ENCODE measurements around the gene S100A14. TPM values are rescaled to one million over a fixed set of nuclear protein-coding genes. Genes with fewer than 3 reads are reported as not detected.
A peak's percentile ranks its signal among the peaks of the same experiment; 100 is the strongest.

Gene S100A14
- polyA plus RNA-seq, 4 donors: 356 to 952 (median 630) TPM

DNA sequence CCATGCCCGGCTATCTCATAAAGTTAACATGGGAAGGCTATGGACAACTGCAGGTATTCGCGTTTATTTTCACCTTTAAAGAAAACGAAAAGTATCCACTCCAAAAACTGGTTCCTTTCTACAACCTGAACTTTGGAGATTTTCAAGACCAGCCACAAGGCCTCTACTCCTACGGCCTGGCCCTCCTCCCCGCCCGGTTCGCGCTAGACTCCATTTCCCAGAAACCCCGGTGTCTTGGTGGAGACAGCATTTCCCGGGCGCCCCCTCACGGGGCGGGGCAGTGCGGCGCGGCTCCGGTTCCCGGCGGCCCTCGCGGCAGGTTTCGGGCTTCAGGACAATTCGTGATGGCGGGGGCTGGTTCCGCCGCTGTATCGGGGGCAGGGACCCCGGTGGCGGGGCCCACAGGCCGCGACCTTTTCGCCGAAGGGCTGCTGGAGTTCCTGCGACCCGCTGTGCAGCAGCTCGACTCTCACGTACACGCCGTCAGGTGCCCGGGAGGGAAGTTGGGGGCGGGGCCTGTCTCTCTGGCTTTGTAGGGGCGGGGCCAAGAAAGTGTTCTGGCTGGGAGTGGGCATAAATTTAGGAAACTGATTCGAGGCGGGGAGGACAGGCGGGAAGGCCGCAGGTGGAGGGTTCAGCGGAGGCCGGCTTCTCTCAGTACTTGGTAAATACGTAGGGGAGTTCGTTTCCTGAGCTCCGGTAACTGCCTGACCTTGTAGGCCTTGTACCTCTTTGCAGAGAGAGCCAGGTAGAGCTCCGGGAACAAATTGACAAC lies 42.5 kb upstream of the S100A14 start, which contains the start of gene SNAPIN:
Gene SNAPIN (plus strand): TSS at position 304 of the 775 bp plus-strand sequence. CDS start 41 bp downstream, at position 345.
- peaks cover 0 to 6% (median 0%) of the 10 kb centered on the region in 3 donors for H3K4me1 ChIP-seq (ENCODE audit: control insufficient read depth in 3 of 3, insufficient read depth in 2 of 3, low read depth in 1 of 3, low read length in 2 of 3)
- H3K27ac ChIP-seq (ENCODE audit: low read depth in 1 of 3, low read length in 2 of 3): peak within 1 kb of the TSS; percentile 74 to 93 (median 90)
- no peaks in the 10 kb centered on the region for H3K9me3 ChIP-seq (ENCODE audit: control insufficient read depth in 2 of 2, insufficient read depth in 1 of 2, low read depth in 1 of 2, low read length in 1 of 2)
- peak; percentile 92 to 96 for DNase-seq
- FAIRE-seq: no peak
- 2 to 3% (median 2%) methylated on average over 50 to 53 of the region's 53 CpGs for WGBS, 3 donors
- no peaks in the 10 kb centered on the region for H3K27me3 ChIP-seq (ENCODE audit: control insufficient read depth in 3 of 3, insufficient read depth in 3 of 3, low read length in 3 of 3)
- H3K4me3 ChIP-seq (ENCODE audit: low read depth in 1 of 3, low read length in 3 of 3): peak within 1 kb of the TSS; percentile 71 to 85 (median 74)
- H3K36me3 ChIP-seq (ENCODE audit: control insufficient read depth in 3 of 3, insufficient read depth in 2 of 3, low read depth in 1 of 3, low read length in 3 of 3): peaks cover 8 to 25% (median 10%) of the 10 kb centered on the region in 3 donors

DNA sequence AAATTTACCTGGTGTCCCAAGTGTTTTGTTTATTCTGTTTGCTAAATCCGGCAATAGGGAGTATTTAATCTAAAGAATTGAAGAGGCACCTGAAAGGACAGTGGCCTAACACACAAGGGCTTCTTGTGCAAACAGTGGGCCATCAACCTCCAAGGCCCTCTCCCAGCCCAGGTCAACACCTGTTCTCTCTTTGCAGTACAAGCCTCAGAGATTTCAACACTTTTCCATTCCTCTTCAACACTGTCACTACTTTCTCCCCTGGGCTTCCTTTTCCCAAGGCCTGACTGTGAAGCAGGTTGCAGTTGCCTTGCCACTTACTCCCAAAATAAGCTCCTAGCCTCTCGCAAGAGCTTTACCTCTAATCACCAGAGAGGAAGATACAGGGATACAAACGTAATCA lies 39.2 kb upstream of the S100A14 start:
- H3K4me3 ChIP-seq (ENCODE audit: low read depth in 1 of 3, low read length in 3 of 3): no peak overlapping the region
- WGBS, 3 donors: 88 to 91% (median 90%) methylated on average over 3 of the region's 3 CpGs
- FAIRE-seq (no peak), DNase-seq (no peak)
- peaks cover 0 to 15% (median 0%) of the 10 kb centered on the region in 3 donors for H3K4me1 ChIP-seq (ENCODE audit: control insufficient read depth in 3 of 3, insufficient read depth in 2 of 3, low read depth in 1 of 3, low read length in 2 of 3)
- peaks cover 0 to 7% (median 0%) of the 10 kb centered on the region in 3 donors for H3K36me3 ChIP-seq (ENCODE audit: control insufficient read depth in 3 of 3, insufficient read depth in 2 of 3, low read depth in 1 of 3, low read length in 3 of 3)
- no peaks in the 10 kb centered on the region for H3K27me3 ChIP-seq (ENCODE audit: control insufficient read depth in 3 of 3, insufficient read depth in 3 of 3, low read length in 3 of 3)
- H3K9me3 ChIP-seq (ENCODE audit: control insufficient read depth in 2 of 2, insufficient read depth in 1 of 2, low read depth in 1 of 2, low read length in 1 of 2): no peaks in the 10 kb centered on the region
- no peak overlapping the region for H3K27ac ChIP-seq (ENCODE audit: low read depth in 1 of 3, low read length in 2 of 3)

DNA sequence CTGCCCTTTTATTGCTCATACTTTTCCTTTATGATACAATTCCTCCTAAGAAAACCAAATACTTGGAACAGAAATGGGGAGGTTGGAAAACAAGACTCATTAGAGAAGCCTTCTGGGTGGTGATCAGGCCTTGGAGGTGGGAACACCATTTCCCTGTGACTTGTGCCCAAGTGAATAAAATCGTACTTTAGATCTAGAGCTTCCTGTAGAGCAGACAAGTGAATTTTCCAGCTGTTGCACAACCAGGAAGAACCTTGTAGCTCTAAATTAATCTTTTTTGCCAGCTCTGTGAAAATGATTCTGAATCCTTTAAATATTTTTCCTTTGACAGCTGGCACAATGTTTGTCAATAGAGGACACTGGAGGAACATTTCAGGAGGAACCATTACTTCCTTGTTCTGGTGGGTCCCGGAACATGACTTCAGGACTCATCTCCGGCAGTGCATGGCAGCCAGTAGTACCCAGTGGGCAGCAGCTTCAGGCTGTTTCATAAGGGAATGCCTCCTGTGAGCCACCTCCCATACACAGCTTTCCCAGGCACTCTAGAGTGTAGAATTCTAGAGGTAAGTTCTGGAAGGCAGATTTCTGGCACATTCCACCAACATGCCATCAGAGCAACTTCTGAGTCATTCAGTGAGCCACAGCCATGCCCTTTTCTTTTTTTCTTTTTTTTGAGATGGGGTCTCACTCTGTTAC lies 36.8 kb upstream of the S100A14 start:
- DNase-seq (peak; percentile 27 to 51), FAIRE-seq (no peak)
- H3K4me1 ChIP-seq (ENCODE audit: control insufficient read depth in 3 of 3, insufficient read depth in 2 of 3, low read depth in 1 of 3, low read length in 2 of 3): peaks cover 0 to 19% (median 0%) of the 10 kb centered on the region in 3 donors
- peaks cover 0 to 1% (median 0%) of the 10 kb centered on the region in 3 donors for H3K36me3 ChIP-seq (ENCODE audit: control insufficient read depth in 3 of 3, insufficient read depth in 2 of 3, low read depth in 1 of 3, low read length in 3 of 3)
- WGBS, 3 donors: 50 to 63% (median 60%) methylated on average over 3 of the region's 3 CpGs
- peak overlapping the region in 2 of 3 donors; percentile 22 to 35 for H3K27ac ChIP-seq (ENCODE audit: low read depth in 1 of 3, low read length in 2 of 3)
- no peak overlapping the region for H3K4me3 ChIP-seq (ENCODE audit: low read depth in 1 of 3, low read length in 3 of 3)
- no peaks in the 10 kb centered on the region for H3K9me3 ChIP-seq (ENCODE audit: control insufficient read depth in 2 of 2, insufficient read depth in 1 of 2, low read depth in 1 of 2, low read length in 1 of 2)
- H3K27me3 ChIP-seq (ENCODE audit: control insufficient read depth in 3 of 3, insufficient read depth in 3 of 3, low read length in 3 of 3): no peaks in the 10 kb centered on the region

DNA sequence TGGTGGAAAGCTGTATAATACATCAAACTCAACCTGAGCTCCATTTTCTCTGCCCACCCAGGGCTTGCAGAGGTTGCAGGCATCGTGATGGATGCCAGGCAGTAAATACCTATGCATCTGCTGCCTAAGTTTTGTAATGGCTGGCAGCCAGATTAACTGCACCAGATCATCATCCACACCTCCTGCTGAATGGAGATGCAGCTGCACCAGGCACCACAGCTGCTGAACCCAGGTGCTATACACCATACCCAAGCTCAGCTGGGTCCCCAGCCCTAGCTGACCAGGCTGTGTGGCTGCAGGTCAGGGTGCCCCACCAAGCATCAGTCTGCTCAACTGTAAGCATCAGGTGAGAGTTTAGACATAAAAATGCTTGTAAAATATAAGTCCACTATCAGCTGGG lies 35.6 kb upstream of the S100A14 start:
- Histone ChIP-seq H3K4me3 (ENCODE audit: low read depth in 1 of 3, low read length in 3 of 3) (no peak overlapping the region), H3K4me1 (ENCODE audit: control insufficient read depth in 3 of 3, insufficient read depth in 2 of 3, low read depth in 1 of 3, low read length in 2 of 3) (peaks cover 0 to 19% (median 0%) of the 10 kb centered on the region in 3 donors), H3K36me3 (ENCODE audit: control insufficient read depth in 3 of 3, insufficient read depth in 2 of 3, low read depth in 1 of 3, low read length in 3 of 3) (peaks cover 0 to 11% (median 0%) of the 10 kb centered on the region in 3 donors), H3K27me3 (ENCODE audit: control insufficient read depth in 3 of 3, insufficient read depth in 3 of 3, low read length in 3 of 3) (no peaks in the 10 kb centered on the region), H3K27ac (ENCODE audit: low read depth in 1 of 3, low read length in 2 of 3) (no peak overlapping the region), H3K9me3 (ENCODE audit: control insufficient read depth in 2 of 2, insufficient read depth in 1 of 2, low read depth in 1 of 2, low read length in 1 of 2) (no peaks in the 10 kb centered on the region)
- DNase-seq (no peak), FAIRE-seq (no peak)
- WGBS, 3 donors: 21 to 73% (median 61%) methylated on average over 1 of the region's 1 CpG

DNA sequence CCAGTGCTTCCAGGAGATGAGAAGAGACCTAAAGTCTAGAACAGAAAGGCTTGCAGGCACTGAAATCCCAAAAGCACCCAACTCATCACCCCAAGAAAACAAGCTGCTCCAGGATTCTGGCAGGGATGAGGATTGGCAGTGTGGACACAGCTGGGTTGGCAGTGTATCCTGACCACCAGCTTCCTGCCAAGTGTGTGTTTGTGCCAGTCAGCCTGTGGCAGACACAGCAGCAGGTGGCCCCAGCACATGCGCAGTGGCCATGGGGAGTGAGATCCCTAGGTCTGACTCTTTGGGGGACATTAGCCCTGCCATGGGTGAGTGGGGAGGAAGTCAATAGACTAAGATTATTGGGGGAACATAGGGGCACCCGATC lies 33.7 kb upstream of the S100A14 start:
- no peaks in the 10 kb centered on the region for H3K27me3 ChIP-seq (ENCODE audit: control insufficient read depth in 3 of 3, insufficient read depth in 3 of 3, low read length in 3 of 3)
- H3K4me3 ChIP-seq (ENCODE audit: low read depth in 1 of 3, low read length in 3 of 3): no peak overlapping the region
- H3K9me3 ChIP-seq (ENCODE audit: control insufficient read depth in 2 of 2, insufficient read depth in 1 of 2, low read depth in 1 of 2, low read length in 1 of 2): no peaks in the 10 kb centered on the region
- FAIRE-seq: no peak
- no peak overlapping the region for H3K27ac ChIP-seq (ENCODE audit: low read depth in 1 of 3, low read length in 2 of 3)
- peaks cover 0 to 19% (median 0%) of the 10 kb centered on the region in 3 donors for H3K4me1 ChIP-seq (ENCODE audit: control insufficient read depth in 3 of 3, insufficient read depth in 2 of 3, low read depth in 1 of 3, low read length in 2 of 3)
- H3K36me3 ChIP-seq (ENCODE audit: control insufficient read depth in 3 of 3, insufficient read depth in 2 of 3, low read depth in 1 of 3, low read length in 3 of 3): peaks cover 3 to 23% (median 8%) of the 10 kb centered on the region in 3 donors
- WGBS, 3 donors: 60 to 89% (median 63%) methylated on average over 2 of the region's 2 CpGs
- no peak for DNase-seq

DNA sequence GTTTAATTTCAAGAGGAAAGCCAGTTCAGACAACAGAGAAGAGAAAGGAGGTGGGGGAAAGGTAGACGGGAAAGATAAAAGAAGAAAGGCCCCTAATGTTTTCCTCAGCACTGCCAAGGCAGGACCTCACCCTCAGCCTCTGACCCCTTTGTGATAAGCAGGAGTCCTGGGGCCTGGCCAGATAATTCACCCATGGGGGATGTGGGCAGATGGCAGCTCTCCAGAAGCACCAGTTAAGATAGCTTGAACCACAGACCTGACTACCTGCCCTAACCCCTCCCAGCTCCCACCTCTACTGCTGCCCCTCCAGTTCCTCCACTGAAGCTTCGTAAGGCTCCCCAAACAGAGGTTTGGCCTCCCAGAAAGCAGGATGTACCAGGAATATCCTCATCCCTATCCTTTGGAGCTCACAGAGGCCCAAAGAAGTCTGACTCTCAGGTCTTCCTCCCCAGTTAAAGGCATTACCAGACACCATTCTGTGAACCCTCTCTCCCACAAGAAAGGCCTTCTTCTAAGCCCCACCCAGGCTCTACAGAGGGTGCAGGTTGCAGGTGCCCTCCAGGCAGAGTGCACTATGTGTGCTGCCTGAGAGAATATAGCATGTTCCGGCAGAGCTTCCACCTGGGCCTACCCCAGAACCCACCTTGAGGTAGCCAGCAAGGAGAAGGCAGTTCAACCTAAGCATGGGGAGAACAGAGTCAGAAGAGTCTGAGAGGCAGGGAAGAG lies 33.2 kb upstream of the S100A14 start:
- Histone ChIP-seq H3K27me3 (ENCODE audit: control insufficient read depth in 3 of 3, insufficient read depth in 3 of 3, low read length in 3 of 3) (no peaks in the 10 kb centered on the region), H3K36me3 (ENCODE audit: control insufficient read depth in 3 of 3, insufficient read depth in 2 of 3, low read depth in 1 of 3, low read length in 3 of 3) (peaks cover 5 to 25% (median 10%) of the 10 kb centered on the region in 3 donors), H3K4me1 (ENCODE audit: control insufficient read depth in 3 of 3, insufficient read depth in 2 of 3, low read depth in 1 of 3, low read length in 2 of 3) (peaks cover 0 to 19% (median 0%) of the 10 kb centered on the region in 3 donors), H3K27ac (ENCODE audit: low read depth in 1 of 3, low read length in 2 of 3) (no peak overlapping the region), H3K9me3 (ENCODE audit: control insufficient read depth in 2 of 2, insufficient read depth in 1 of 2, low read depth in 1 of 2, low read length in 1 of 2) (no peaks in the 10 kb centered on the region), H3K4me3 (ENCODE audit: low read depth in 1 of 3, low read length in 3 of 3) (no peak overlapping the region)
- DNase-seq: no peak
- no peak for FAIRE-seq
- WGBS, 3 donors: 15 to 46% (median 45%) methylated on average over 3 of the region's 3 CpGs

DNA sequence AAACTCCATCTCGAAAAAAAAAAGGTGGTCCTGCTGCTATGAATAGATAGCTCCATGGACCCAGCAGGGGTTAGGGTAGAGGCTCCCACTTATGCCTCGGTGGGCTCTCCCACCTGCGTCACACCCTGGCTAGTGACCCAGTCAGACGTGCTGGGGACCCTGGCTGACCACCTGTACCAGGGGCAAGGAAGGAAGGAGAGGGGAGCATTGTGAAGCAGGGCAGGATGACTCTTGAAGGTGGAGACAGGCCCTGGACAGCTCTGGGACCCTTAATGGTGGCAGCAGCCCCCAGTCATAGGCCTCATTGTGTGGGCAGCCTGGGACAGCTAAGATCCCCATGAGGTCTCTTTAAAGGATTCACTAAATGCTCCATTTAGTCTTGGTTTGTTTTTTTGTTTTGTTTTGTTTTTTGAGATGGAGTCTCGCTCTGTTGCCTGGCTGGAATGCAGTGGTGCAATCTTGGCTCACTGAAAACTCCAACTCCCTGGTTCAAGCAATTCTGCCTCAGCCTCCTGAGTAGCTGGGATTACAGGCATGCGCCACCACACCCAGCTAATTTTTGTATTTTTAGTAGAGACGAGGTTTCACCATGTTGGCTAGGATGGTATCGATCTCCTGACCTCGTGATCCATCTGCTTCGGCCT lies 32.0 kb upstream of the S100A14 start:
- no peaks in the 10 kb centered on the region for H3K27me3 ChIP-seq (ENCODE audit: control insufficient read depth in 3 of 3, insufficient read depth in 3 of 3, low read length in 3 of 3)
- H3K4me3 ChIP-seq (ENCODE audit: low read depth in 1 of 3, low read length in 3 of 3): no peak overlapping the region
- peaks cover 0 to 24% (median 0%) of the 10 kb centered on the region in 3 donors for H3K4me1 ChIP-seq (ENCODE audit: control insufficient read depth in 3 of 3, insufficient read depth in 2 of 3, low read depth in 1 of 3, low read length in 2 of 3)
- peaks cover 10 to 28% (median 11%) of the 10 kb centered on the region in 3 donors for H3K36me3 ChIP-seq (ENCODE audit: control insufficient read depth in 3 of 3, insufficient read depth in 2 of 3, low read depth in 1 of 3, low read length in 3 of 3)
- FAIRE-seq (no peak), DNase-seq (no peak)
- no peak overlapping the region for H3K27ac ChIP-seq (ENCODE audit: low read depth in 1 of 3, low read length in 2 of 3)
- H3K9me3 ChIP-seq (ENCODE audit: control insufficient read depth in 2 of 2, insufficient read depth in 1 of 2, low read depth in 1 of 2, low read length in 1 of 2): no peaks in the 10 kb centered on the region
- 81 to 88% (median 86%) methylated on average over 10 of the region's 10 CpGs for WGBS, 3 donors

DNA sequence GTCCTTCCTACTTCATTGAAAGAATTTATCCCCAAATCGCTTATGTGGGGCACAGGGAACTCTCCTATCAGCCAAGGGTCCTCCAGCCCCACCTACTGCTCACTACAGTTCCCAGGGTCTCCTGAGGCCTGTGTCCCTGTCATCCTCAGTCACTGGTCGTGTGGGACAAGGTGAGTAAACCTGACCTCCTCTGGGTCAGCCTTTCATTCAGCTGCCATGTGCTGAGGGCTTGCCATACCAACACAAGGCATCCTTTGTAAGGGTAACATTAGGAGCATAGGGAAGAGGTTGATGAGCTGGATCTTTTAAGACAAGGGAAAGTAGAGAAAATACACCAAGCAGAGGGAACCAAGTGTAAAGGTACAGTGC lies 31.2 kb upstream of the S100A14 start:
- Histone ChIP-seq H3K9me3 (ENCODE audit: control insufficient read depth in 2 of 2, insufficient read depth in 1 of 2, low read depth in 1 of 2, low read length in 1 of 2) (no peaks in the 10 kb centered on the region), H3K4me3 (ENCODE audit: low read depth in 1 of 3, low read length in 3 of 3) (no peak overlapping the region), H3K27me3 (ENCODE audit: control insufficient read depth in 3 of 3, insufficient read depth in 3 of 3, low read length in 3 of 3) (no peaks in the 10 kb centered on the region), H3K4me1 (ENCODE audit: control insufficient read depth in 3 of 3, insufficient read depth in 2 of 3, low read depth in 1 of 3, low read length in 2 of 3) (peaks cover 0 to 17% (median 0%) of the 10 kb centered on the region in 3 donors), H3K36me3 (ENCODE audit: control insufficient read depth in 3 of 3, insufficient read depth in 2 of 3, low read depth in 1 of 3, low read length in 3 of 3) (peaks cover 10 to 31% (median 14%) of the 10 kb centered on the region in 3 donors), H3K27ac (ENCODE audit: low read depth in 1 of 3, low read length in 2 of 3) (no peak overlapping the region)
- 51 to 55% (median 54%) methylated on average over 2 of the region's 2 CpGs for WGBS, 3 donors
- DNase-seq (no peak), FAIRE-seq (no peak)
